K562 (cell line): ENCODE results near the gene GRIA1. TPM values are rescaled to one million over a fixed set of nuclear protein-coding genes. Genes with fewer than 3 reads are reported as not detected.

Source experiments
- ATAC-seq: fragments of 200-7000 bp; cut with Tn5 transposase; 3 replicates; pipeline ENCODE4 v1.9.1; 2020; ENCODE audit warnings: moderate library complexity
- BruUV-seq: library from RNA; stranded (reverse); fragments of 400-500 nt; replicated peaks from 2 replicates; lab custom pipeline; 2021; lab: Mats Ljungman, UMichigan
- CTCF ChIA-PET: fragments of 300-600 bp; formaldehyde crosslinking; extraction: SDS; loops from one replicate; lab custom pipeline; 2021; ENCODE audit warnings: low intra/inter-chr PET ratio; lab: Yijun Ruan, JAX
- POLR2A ChIA-PET: fragments of 300-600, 350-650 bp; sonication (Branson Sonifier 250); formaldehyde crosslinking; extraction: SDS; loops from one replicate; lab custom pipeline; 2021; ENCODE audit warnings: antibody characterized with exemption, inconsistent platforms; lab: Yijun Ruan, JAX
- DNase-seq, 4 experiments: peaks; one replicate each; pipeline versions ENCODE4 v3.0.0 to v3.0.0-alpha.2; 2011 to 2018; ENCODE audit warnings: low spot score in 3 of 4, mixed read lengths in 3 of 4; ENCODE audit errors: extremely low read depth in 1 of 4
- FAIRE-seq: peaks from 2 replicates; lab custom pipeline; 2011; peaks lifted over from hg19 to GRCh38; lab: Jason Lieb, UNC
- H2AFZ ChIP-seq: 2 replicates; pipeline ENCODE4 v1.6.0; 2011; ENCODE audit warnings: low read depth, low read length, control low read depth, inconsistent platforms
- H3K27ac ChIP-seq: fragments of 200-600 bp; 3 replicates; pipeline ENCODE4 v1.8.0; 2011; ENCODE audit warnings: low read depth, mild to moderate bottlenecking, control low read depth, inconsistent platforms, low read length, moderate library complexity, mixed read lengths; ENCODE audit errors: extremely low read depth
- H3K27me3 ChIP-seq, 2 experiments: fragments of 300-600 bp in 1 of 2; 2 replicates in 1 of 2; 3 replicates in 1 of 2; pipeline versions ENCODE4 v1.6.0 to v1.8.0; 2011; ENCODE audit warnings: inconsistent platforms in 2 of 2, low read length in 2 of 2, mild to moderate bottlenecking in 1 of 2, mixed read lengths in 1 of 2, moderate library complexity in 1 of 2; ENCODE audit not compliant: control insufficient read depth in 2 of 2, insufficient read depth in 2 of 2
- H3K36me3 ChIP-seq: fragments of 300-600 bp; 3 replicates; pipeline ENCODE4 v1.8.0; 2011; ENCODE audit warnings: mild to moderate bottlenecking, low read length, inconsistent platforms; ENCODE audit not compliant: control insufficient read depth, insufficient read depth
- H3K4me1 ChIP-seq, 2 experiments: fragments of 200-600 bp in 1 of 2; replicated peaks in 1 of 2; 2 replicates in 1 of 2; 3 replicates in 1 of 2; pipeline versions ENCODE4 v1.5.1 to v1.8.0; 2011; ENCODE audit warnings: inconsistent platforms in 2 of 2, low read length in 2 of 2, mild to moderate bottlenecking in 1 of 2, mixed read lengths in 1 of 2, moderate library complexity in 1 of 2; ENCODE audit not compliant: control insufficient read depth in 2 of 2, insufficient read depth in 2 of 2
- H3K4me2 ChIP-seq: 2 replicates; pipeline ENCODE4 v1.6.1; 2011; ENCODE audit warnings: low read length, control low read depth, inconsistent platforms, mixed read lengths; ENCODE audit not compliant: insufficient read depth
- H3K4me3 ChIP-seq: fragments of 200-600 bp; sonication (generic), shearing (Covaris generic); 2 replicates; pipeline ENCODE4 v1.5.1; 2016; ENCODE audit warnings: control low read depth, inconsistent platforms
- H3K79me2 ChIP-seq: fragments of 200-600 bp; 3 replicates; pipeline ENCODE4 v1.8.0; 2011; ENCODE audit warnings: low read length, inconsistent platforms; ENCODE audit not compliant: control insufficient read depth, insufficient read depth
- H3K9ac ChIP-seq, 2 experiments: 2 replicates each; pipeline versions ENCODE4 v1.6.0 to v1.6.1; 2011; ENCODE audit warnings: low read depth in 2 of 2, low read length in 2 of 2, control low read depth in 1 of 2, inconsistent platforms in 1 of 2, mild to moderate bottlenecking in 1 of 2, mixed read lengths in 1 of 2; ENCODE audit not compliant: insufficient read depth in 1 of 2
- H3K9me1 ChIP-seq: one replicate; pipeline ENCODE4 v1.6.0; 2011; ENCODE audit warnings: inconsistent platforms, mild to moderate bottlenecking, low read length, moderate library complexity; ENCODE audit not compliant: control insufficient read depth, insufficient read depth
- H3K9me3 ChIP-seq: replicated peaks from 2 replicates; pipeline ENCODE4 v1.5.1; 2011; ENCODE audit warnings: low read depth, low read length, inconsistent platforms; ENCODE audit not compliant: control insufficient read depth, insufficient read depth
- H4K20me1 ChIP-seq: replicated peaks from 2 replicates; pipeline ENCODE4 v1.6.1; 2011; ENCODE audit warnings: low read length, inconsistent platforms, mixed read lengths; ENCODE audit not compliant: control insufficient read depth, insufficient read depth
- BCL6 ChIP-seq: fragments of 250-450 bp; sonication (Bioruptor Pico); IDR thresholded peaks from 2 replicates; pipeline ENCODE4 v1.4.0; 2020
- CBFB ChIP-seq: sonication (generic); formaldehyde crosslinking; IDR thresholded peaks from 2 replicates; pipeline ENCODE4 v1.4.0; 2020; ENCODE audit warnings: mild to moderate bottlenecking, missing genetic modification reagents
- CREB3L1 ChIP-seq: fragments of 450-650 bp; IDR thresholded peaks from 2 replicates; pipeline ENCODE4 v1.6.1; 2014; ENCODE audit warnings: low read depth, mild to moderate bottlenecking, moderate library complexity, borderline replicate concordance
- ELF4 ChIP-seq: fragments of 450-650 bp; formaldehyde crosslinking; IDR thresholded peaks from 2 replicates; pipeline ENCODE4 v1.4.0; 2022; ENCODE audit warnings: missing genetic modification characterization
- HDAC8 ChIP-seq: fragments of 450-650 bp; IDR thresholded peaks from 2 replicates; pipeline ENCODE4 v1.6.1; 2016; ENCODE audit warnings: mild to moderate bottlenecking, missing genetic modification characterization, moderate library complexity, missing compliant biosample characterization
- LEF1 ChIP-seq: fragments of 450-650 bp; IDR thresholded peaks from 2 replicates; pipeline ENCODE4 v1.6.1; 2016; ENCODE audit warnings: mild to moderate bottlenecking
- MECOM ChIP-seq: fragments of 250-450 bp; sonication (Bioruptor Pico); IDR thresholded peaks from 2 replicates; pipeline ENCODE4 v1.8.0; 2022; ENCODE audit warnings: inconsistent platforms
- POLR2A ChIP-seq: fragments of 450-650 bp; conservative IDR thresholded peaks from 2 replicates; pipeline ENCODE4 v1.6.1; 2016
- SMARCA4 ChIP-seq: fragments of 450-650 bp; IDR thresholded peaks from 2 replicates; pipeline ENCODE4 v1.6.1; 2016
- SPI1 ChIP-seq: IDR thresholded peaks from 2 replicates; pipeline ENCODE4 v1.6.1; 2011; ENCODE audit warnings: low read depth, low read length, control low read depth, borderline replicate concordance
- ZBTB17 ChIP-seq: fragments of 450-650 bp; formaldehyde crosslinking; IDR thresholded peaks from 2 replicates; pipeline ENCODE4 v1.4.0; 2020; ENCODE audit warnings: mild to moderate bottlenecking
- ZC3H4 ChIP-seq: sonication (generic); formaldehyde crosslinking; IDR thresholded peaks from 2 replicates; pipeline ENCODE4 v1.9.0; 2021; ENCODE audit warnings: missing genetic modification reagents, borderline replicate concordance
- ZC3H8 ChIP-seq: fragments of 450-650 bp; IDR thresholded peaks from 2 replicates; pipeline ENCODE4 v1.6.1; 2017
- ZNF277 ChIP-seq: fragments of 250-450 bp; sonication (Bioruptor Pico); IDR thresholded peaks from 2 replicates; pipeline ENCODE4 v1.8.0; 2022; ENCODE audit warnings: inconsistent platforms, mild to moderate bottlenecking, moderate library complexity, borderline replicate concordance
- ZNF280A ChIP-seq: fragments of 450-650 bp; IDR thresholded peaks from 2 replicates; pipeline ENCODE4 v1.6.1; 2018; ENCODE audit warnings: mild to moderate bottlenecking, low read depth; ENCODE audit not compliant: partially characterized antibody
- ZNF644 ChIP-seq: fragments of 200-800 bp; sonication (Bioruptor generic); IDR thresholded peaks from 2 replicates; pipeline ENCODE4 v1.6.1; 2016; ENCODE audit warnings: low read depth, missing genetic modification characterization, missing compliant biosample characterization
- ZNF695 ChIP-seq: fragments of 450-650 bp; formaldehyde crosslinking; IDR thresholded peaks from 2 replicates; pipeline ENCODE4 v1.4.0; 2020; ENCODE audit warnings: mild to moderate bottlenecking, moderate library complexity
- WGBS: fragments of 100-300 bp; shearing (Covaris generic); methylation state at CpG from one replicate; pipeline ENCODE4 v1.1.6; 2016; ENCODE audit warnings: low coverage, mixed read lengths; ENCODE audit not compliant: insufficient coverage; ENCODE audit errors: missing lambda C conversion rate; 5-methylcytosine and 5-hydroxymethylcytosine counted together
- in situ Hi-C: fragments of 300-500 bp; cut with MboI; formaldehyde crosslinking; loops from 4 replicates; pipeline ENCODE4 v1.15.0; 2018; ENCODE audit warnings: inconsistent platforms, mixed read lengths
- intact Hi-C: fragments of 100-400 bp; cut with micrococcal nuclease; formaldehyde crosslinking; loops from 2 replicates; pipeline ENCODE4 v1.14.2; 2022
- polyA plus RNA-seq, 8 experiments: library from polyadenylated mRNA; depleted of rRNA in 4 of 8; stranded (reverse) in 5 of 8; unstranded in 3 of 8; fragments of >200 nt; fragmentation: Nextera tagmentation in 2 of 8; fragmentation: Illumina TruSeq in 1 of 8; extraction: Ambion mirVana in 2 of 8; extraction: Trizol in 1 of 8; gene quantifications; 2 replicates each; pipeline versions ENCODE4 v1.2.1 to v1.2.3, GENCODE V29; 2011 to 2014; ENCODE audit warnings: inconsistent platforms in 1 of 8, missing spikeins in 1 of 8
- total RNA-seq, 7 experiments: library from RNA; depleted of rRNA in 6 of 7; stranded (reverse); fragments of >200 nt in 6 of 7; fragmentation: Illumina TruSeq in 2 of 7; extraction: Trizol in 2 of 7; gene quantifications; 2 replicates each; pipeline versions ENCODE4 v1.2.1 to v1.2.3, GENCODE V29; 2011 to 2021; ENCODE audit warnings: low replicate concordance in 1 of 7

The GRIA1 gene
- total and polyA plus RNA-seq, 9 of the 15 experiments (the other 6 are each of a cell fraction or from before 2014, with no cell fraction given) = not detected

- in situ Hi-C loops = no loop called here
- Histone ChIP-seq H3K27ac (no peak overlapping the region), H3K4me3 (no peak overlapping the region), H3K27me3 (no peaks in the 10 kb centered on the region), H3K4me1 (no peaks in the 10 kb centered on the region), H3K9ac (no peak overlapping the region), H2AFZ (no peak overlapping the region), H3K36me3 (no peaks in the 10 kb centered on the region), H3K9me1 (no peaks in the 10 kb centered on the region), H3K79me2 (no peaks in the 10 kb centered on the region), H3K4me2 (no peak overlapping the region), H4K20me1 (no peaks in the 10 kb centered on the region), H3K9me3 (no peaks in the 10 kb centered on the region)
- FAIRE-seq (no peak), DNase-seq (no peak), ATAC-seq (no peak)
- ChIA-PET POLR2A (interaction anchor here (0.7 kb wide), 1 partner anchor 412 kb away, joined by 3 read pairs; no protein-coding TSS in a partner anchor), CTCF (no interaction called here)
- TF ChIP-seq SMARCA4 = no peak
- no peak for TF ChIP-seq ELF4 (CRISPR knock-in tag)
- TF ChIP-seq ZNF280A = no peak
- no peak for TF ChIP-seq SPI1
- no peak for TF ChIP-seq ZNF277
- no peak for TF ChIP-seq ZNF644 (tag)
- TF ChIP-seq ZC3H8 = no peak
- TF ChIP-seq BCL6 (CRISPR knock-in tag) = no peak
- no peak for TF ChIP-seq MECOM (CRISPR knock-in tag)
- TF ChIP-seq CBFB (CRISPR knock-in tag) = no peak
- TF ChIP-seq LEF1 = no peak
- no peak for TF ChIP-seq ZC3H4
- no peak for TF ChIP-seq HDAC8 (tag)
- no peak for TF ChIP-seq ZBTB17
- TF ChIP-seq POLR2A = no peak
- no peak for TF ChIP-seq CREB3L1
- no peak for TF ChIP-seq ZNF695
- intact Hi-C loops = no loop called here
- BruUV-seq = no TSS peak
- WGBS = 14% methylated on average over 3 of the region's 3 CpGs
These were observed 260.8 kb downstream of the GRIA1 start for GRCh38 chr5:153751251-153751650.
